HG02884 (cell line): ENCODE data around the gene SCYGR7.
"Not testable (repeated sequence)": the region's sequence is repeated elsewhere in the genome, so short reads cannot be mapped to it uniquely, and the experiment has no call there.

ENCODE experiments used
- ATAC-seq: cut with Tn5 transposase; IDR thresholded peaks from one replicate; pipeline ENCODE4 v1.9.1; 2021; ENCODE audit warnings: mild to moderate bottlenecking, moderate library complexity; ENCODE audit not compliant: unreplicated experiment

The SCYGR7 gene, protein sequence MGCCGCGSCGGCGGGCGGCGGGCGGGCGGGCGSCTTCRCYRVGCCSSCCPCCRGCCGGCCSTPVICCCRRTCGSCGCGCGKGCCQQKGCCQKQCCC

DNA sequence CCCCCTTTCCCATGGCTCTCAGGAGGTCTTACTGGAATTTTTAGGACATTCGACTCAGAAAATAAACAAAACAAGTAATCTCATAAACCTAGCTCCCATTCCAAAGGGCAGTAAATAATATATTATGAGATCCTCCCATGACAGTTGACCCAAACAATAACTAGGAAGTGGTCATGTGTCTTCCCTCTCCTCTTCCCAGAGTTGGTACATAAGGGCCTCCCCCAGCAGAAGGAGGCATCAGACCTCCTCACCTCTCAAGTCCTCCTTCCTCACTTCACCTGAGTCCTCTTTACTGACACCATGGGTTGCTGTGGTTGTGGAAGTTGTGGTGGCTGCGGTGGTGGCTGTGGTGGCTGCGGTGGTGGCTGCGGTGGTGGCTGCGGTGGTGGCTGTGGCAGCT lies at the start of gene SCYGR7:
Gene SCYGR7, plus strand, starts transcription at position 301 of the 400 bp plus-strand sequence. Its CDS starts 0 bp downstream, at position 301.
- ATAC-seq = no peak

DNA sequence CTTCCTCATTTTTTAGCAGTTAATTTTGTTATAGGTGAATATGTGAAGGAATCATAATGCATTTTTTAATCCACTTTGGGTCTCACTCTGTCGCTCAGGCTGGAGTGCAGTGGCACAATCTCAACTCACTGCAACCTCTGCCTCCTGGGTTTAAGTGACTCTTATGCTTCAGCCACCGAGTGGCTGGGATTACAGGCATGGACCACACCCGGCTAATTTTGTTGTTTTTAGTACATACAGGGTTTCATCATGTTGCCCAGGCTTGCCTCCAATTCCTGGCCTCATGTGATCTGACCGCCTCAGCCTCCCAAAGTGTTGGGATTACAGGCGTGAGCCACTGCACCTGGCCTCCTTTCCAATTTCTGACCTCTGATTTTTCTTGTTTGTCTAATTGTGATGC lies 43.9 kb upstream of the SCYGR7 start:
- ATAC-seq = no peak

DNA sequence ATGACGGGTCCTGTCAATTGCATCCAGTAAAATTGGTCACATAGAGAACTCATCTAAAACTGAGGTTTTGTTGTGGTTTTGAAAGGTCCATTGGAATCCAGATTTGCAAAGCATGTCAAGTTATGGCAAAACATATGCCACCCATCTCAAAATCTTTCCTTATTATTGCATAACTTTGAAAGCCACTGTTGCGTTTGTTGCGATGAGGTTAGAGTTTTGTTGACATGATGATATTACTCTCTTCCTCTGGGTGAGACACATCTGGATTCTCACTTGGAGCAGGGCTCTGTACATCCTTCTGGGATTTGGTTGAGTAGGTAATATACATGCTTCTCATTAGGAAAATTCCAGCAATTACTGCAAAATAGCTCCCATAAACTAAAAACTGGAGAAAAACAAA lies 40.9 kb upstream of the SCYGR7 start:
- no peak for ATAC-seq

DNA sequence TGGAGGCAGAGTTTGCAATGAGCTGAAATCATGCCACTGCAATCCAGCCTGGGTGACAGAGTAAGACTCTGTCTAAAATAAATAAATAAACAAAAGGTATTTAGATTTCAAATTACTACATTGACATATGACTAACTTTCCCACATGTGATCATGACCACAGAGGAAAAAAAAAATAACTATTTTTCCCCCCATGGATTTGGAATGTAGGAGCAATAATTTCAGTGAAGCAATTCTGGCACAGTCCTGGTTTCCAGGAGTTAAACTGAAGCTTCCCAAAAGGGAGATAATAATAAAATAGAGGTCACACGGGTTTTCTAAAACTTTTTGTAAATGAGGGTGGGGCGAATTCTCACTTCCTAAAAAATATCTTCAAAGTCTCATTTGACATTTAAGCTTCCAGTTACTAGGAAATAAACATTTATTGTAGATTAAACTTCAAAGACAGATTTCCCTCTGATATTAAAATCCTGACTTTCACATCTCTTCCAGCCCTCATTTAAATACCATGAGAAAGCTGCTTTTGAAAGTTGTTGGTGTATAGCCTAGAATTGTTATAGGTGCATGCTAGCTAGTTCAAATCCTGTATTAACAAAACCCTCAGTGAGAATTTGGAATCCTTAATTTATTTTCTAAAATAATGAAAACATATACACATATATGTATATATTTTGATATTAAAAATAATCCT lies 31.0 kb upstream of the SCYGR7 start:
- ATAC-seq = no peak

DNA sequence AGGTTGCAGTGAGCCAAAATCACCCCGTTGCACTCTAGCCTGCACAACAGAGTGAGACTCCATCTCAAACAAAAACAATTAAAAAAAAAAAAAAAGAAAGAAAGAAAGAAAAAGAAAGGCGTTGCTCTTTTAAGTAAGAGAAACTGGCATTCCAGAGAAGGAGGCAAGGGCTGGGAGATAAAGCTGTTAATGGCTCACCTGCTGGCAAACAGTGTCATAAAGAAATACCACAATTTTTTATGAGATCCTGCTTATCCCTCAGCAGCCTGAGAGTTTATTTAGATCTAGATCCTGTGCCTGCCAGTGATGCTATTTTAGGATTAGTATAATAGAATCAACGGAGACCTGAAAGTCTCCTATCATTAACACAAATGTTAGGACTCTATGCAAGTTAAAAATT lies 26.6 kb upstream of the SCYGR7 start:
- ATAC-seq = no peak

DNA sequence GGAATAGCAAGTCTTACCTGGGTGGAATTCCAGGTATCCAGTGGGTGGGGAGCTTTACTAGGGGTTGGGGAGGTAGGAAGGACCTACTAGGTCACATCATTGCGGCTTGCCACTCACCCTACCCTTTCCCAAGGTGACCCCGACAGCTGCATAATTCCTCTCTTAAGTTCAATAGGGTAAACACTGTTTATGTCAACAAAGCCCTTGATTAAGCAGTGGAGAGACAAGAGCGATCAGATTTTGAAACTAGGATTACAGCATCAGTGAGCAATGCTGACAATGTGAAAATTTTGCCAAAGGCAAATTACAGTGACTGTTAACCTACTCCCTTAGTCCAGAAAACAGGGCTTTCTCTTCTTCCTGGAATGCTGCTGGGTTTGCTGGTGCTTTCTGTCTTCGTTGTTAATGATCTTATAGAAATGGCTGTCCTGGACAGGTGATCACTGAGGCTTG lies 24.8 kb upstream of the SCYGR7 start:
- ATAC-seq = no peak

DNA sequence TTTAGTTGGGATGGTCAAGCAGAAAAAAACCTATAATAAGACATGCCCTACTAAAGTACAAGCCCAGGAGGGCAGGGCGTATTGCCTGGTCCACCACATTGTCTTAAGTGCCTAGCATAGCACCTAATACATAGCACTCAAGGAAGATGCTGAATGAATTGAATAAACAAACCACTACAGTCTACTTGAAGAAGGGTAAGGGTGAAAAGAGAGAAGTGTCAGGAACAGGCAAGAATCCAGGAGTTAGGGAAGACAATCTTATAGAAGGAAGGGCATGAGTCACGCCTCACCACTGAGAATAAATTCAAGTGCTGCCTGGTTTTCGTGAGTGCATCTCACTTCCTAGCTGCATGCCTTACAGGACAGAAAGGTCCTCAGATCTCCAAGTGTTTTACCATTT lies 24.2 kb upstream of the SCYGR7 start:
- no peak for ATAC-seq

DNA sequence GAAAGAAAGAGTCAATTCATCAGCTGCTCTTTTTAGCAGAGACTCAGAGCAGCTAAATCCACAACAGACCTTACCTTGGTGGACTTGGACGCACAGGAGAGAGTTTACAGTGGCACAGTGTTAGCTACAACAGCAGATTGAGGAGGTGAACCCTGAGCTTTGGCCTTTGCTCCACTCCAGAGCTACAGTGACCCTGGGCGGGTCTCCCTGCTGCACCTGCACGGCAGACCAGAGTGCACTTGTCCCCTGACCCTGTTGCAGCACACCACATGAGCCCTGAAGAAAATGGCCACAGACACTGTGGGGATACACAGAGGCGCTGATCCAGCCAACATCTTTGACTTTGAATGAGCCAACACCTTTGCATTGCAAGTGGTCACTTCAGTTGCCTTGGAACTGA lies 21.3 kb upstream of the SCYGR7 start:
- no peak for ATAC-seq

DNA sequence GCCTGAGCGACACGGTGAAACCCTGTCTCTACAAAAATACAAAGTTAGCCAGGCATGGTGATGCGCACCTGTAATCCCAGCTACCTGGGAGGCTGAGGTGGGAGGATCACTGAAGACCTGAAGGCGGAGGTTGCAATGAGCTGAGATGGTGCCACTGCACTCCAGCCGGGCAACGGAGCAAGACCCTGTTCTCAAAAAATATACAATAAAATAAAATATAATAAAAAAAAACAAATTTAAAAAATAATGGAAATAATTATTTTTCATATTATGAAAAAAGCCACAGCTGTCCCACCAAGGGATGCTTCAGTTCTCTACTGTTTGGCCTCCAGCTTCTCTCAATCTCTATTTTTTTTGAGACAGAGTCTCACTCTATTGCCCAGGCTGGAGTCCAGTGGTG lies 20.7 kb upstream of the SCYGR7 start:
- no peak for ATAC-seq

DNA sequence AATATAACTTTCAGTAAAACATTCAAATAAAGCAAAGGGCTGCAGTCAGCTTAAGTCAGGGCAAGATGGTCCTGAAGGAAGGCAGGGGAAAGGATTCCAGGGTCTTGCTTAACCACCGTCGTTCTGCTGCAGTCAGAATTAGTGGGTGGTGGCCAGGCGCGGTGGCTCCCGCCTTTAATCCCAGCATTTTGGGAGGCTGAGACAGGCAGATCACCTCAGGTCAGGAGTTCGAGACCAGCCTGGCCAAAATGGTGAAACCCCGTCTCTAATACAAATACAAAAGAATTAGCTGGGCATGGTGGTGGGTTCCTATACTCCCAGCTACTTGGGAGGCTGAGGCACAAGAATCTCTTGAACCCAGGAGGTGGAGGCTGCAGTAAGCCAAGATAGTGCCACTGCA lies 17.1 kb upstream of the SCYGR7 start:
- ATAC-seq = no peak

DNA sequence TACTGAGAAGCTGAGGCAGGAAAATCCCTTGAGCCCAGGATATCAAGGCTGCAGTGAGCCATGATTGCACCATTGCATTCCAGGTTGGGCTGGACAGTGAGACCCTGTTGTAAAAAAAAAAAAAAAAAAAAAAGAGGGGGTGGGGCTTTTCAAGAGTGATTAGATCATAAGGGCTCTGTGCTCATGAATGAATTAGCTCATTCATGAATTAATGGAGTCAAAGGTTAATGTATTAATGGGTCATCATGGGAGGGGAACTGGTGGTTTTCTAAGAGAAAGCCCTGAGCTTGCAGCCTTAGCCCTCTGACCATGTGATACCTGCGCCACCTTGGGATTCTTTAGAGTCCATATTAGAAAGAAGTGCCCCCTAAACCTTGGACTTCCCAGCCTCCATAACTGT lies 14.8 kb upstream of the SCYGR7 start:
- no peak for ATAC-seq

DNA sequence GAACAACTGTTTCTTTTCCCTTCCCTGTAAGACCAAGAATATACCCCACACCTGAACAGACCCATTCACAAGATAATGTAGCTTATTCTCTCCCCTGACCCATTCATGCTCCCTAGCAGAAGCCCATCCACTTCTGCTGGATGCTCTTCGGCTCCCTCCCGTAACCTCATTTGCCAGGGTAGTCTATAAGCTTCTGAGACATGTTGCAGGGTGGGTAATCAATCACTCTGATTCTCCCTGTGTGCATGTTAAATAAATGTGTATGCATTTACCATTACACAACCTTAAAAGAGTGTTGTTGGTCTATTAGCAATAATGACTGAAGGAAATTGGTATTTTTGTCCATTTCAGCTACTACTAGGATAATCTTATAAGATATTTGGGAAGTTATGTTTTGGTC lies 11.6 kb upstream of the SCYGR7 start:
- ATAC-seq = no peak

DNA sequence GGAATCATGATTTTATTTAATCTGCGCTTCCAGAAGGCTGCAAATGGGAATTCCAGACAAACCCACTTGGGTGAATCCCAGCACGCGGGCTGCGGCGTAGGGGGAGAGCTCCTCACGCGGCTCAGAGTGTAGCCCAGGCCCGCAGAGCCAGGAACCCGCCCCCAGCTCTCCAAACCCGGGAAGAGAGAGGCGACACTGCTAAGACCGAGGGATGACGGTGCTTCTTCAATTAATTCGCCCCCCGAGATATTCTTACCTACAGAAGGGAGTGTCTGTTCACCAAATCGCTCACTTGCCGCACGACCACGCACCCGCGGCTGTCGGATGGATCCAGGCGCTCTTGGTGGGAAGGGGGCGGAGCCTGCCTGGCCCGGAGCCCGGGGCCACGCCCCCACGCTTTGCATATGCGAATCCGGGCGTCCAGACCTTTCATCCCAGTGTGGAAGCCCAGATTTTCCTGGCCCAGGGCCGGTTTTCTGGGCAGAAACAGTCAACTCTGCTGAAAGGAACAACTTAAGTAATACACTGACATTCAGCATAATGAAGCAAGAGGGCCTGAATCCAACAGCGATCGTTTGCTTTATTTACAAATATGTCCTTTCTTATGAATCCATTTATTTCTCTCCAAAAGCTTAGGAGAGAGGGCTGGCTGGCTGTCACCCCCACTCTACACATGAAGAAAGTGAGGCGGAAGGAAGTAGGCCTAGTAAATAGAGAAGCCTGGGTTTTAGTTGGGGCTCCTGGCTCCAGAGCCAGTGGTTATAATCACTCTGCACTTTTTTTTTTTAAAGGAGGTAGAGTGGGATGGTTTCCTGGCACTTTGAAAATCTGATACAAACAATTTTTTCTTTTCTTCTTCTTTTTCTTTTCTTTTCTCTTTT lies 10.2 kb upstream of the SCYGR7 start, which contains the start of gene SLC19A3:
Gene SLC19A3, minus strand, starts transcription at position 342 of the 881 bp plus-strand sequence. CDS start 15,710 bp downstream, outside the sequence.
- no peak for ATAC-seq

DNA sequence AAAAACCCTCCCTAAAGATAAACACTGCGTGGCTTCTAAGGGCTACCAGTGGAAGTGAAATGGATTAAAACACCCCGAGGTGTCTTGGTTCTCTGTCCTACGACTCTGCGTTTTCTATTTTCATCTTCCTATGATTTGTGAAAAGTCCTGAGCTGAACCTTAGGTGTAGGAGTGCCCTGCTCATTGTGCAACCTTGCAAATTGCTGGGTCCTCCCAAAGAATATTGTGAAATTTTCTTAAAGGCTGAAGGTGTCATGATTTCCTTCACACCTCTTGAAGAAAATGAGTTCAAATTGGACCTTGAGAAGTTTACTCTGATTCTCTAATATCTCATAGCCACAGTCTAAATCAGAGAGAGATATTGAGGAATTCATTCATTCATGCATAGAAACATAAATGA lies 8.5 kb upstream of the SCYGR7 start:
- ATAC-seq = no peak

DNA sequence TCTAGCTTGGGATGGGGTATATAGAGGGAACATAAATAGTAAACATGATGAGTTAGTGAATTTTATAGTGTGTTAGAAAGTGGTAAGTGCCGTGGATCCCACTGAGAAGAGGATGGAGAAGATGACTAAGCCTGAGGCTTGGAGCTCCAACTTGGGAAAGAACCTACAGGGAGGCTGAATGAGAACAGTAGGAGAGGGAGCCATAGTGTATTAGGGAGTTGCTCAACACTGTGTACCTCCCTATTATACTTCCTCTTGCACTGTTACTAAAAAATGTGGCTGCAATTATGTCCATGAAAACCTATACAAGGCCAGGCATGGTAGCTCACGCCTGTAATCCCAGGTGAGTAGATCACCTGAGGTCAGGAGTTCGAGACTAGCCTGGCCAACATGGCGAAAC lies 7.5 kb upstream of the SCYGR7 start:
- ATAC-seq = no peak

DNA sequence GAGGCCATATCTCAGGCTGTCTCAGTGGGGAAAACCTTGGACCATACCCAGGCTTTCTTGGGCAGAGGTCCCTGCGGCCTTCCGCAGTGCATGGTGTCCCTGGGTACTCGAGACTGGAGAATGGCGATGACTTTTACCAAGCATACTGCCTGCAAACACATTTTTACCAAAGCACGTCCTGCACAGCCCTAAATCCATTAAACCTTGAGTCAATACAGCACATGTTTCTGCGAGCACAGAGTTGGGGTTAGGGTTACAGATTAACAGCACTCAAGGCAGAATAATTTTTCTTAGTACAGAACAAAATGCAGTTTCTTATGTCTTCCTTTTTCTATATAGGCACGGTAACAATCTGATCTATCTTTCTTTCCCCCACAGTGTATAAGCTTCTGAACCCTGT lies 5.3 kb upstream of the SCYGR7 start:
- ATAC-seq = not testable (repeated sequence)

DNA sequence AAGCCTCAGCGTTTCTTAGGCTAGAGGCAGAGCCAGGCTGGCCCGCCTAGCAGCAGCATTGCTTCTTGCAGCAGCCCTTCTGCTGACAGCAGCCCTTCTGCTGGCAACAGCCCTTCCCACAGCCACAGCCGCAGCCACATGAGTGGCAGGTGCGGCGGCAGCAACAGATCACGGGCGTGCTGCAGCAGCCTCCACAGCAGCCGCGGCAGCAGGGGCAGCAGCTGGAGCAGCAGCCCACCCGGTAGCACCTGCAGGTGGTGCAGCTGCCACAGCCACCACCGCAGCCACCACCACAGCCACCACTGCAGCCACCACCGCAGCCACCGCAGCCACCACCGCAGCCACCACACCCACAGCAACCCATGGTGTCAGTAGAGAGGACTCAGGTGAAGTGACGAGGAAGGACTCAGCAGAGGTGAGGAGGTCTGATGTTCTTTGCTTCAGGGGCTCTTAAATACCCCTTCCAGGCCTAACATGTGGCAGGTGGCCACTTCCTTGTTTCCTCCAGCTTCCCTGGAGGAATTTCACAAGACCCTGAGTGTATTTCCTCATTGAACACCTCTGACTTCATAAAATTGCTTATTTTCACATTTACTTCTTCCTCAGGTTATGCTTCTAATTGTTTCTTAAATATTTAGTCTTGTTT lies 3.6 kb upstream of the SCYGR7 start, which contains the start of gene SCYGR6:
Gene SCYGR6, minus strand, starts transcription at position 364 of the 646 bp plus-strand sequence. Its CDS starts 0 bp downstream, at position 364.
- no peak for ATAC-seq

DNA sequence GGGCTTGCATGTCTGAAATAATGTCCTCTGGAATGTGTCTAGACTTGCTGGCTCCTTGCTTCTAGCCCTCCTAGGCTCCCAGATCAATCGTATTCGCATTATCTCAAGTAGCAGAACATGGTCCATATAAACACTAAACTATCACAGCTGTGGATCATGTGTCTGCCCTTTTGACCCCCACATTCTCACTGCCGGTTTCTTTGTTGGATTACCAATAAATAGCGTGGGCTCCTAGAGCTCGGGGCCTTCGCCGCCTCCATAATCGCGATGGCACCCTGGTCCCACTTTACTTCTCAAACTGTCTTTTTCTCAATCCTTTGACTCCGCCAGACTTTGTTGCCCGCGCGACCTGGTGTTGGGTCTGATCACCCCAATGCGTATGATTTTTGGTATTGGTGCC lies 11.2 kb downstream of the SCYGR7 start:
- no peak for ATAC-seq

DNA sequence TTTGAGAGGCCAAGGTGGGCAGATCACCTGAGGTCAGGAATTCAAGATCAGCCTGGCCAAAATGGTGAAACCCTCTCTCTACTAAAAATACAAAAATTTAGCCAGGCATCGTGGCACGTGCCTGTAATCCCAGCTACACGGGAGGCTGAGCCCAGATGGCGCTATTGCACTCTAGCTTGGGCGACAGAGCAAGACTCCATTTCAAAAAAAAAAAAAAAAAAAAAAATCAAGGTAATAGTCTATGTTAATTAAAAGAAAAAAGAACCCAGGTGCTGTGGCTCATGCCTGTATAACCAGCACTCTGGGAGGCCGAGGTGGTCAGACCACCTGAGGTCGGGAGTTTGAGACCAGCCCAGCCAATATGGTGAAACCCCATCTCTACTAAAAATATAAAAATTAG lies 12.6 kb downstream of the SCYGR7 start:
- not testable (repeated sequence) for ATAC-seq

DNA sequence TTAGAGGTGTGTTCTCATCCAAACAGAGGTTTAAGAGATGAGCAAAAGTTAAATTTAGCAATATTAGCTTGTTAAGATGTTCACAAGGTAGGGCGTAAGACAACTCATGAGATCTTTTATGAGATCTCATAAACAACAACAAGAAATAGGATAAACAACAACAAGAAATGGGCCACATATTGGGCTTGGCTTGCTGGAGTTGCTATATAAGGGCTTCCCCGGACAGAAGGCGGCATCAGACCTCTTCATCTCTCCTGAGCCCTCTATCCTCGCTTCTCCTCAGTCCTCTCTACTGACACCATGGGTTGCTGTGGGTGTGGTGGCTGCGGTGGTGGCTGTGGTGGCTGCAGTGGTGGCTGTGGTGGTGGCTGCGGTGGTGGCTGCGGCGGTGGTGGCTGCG lies 17.5 kb downstream of the SCYGR7 start, which contains the start of gene SCYGR8:
Gene SCYGR8, plus strand, starts transcription at position 301 of the 400 bp plus-strand sequence. Its CDS starts 0 bp downstream, at position 301.
- ATAC-seq = no peak

DNA sequence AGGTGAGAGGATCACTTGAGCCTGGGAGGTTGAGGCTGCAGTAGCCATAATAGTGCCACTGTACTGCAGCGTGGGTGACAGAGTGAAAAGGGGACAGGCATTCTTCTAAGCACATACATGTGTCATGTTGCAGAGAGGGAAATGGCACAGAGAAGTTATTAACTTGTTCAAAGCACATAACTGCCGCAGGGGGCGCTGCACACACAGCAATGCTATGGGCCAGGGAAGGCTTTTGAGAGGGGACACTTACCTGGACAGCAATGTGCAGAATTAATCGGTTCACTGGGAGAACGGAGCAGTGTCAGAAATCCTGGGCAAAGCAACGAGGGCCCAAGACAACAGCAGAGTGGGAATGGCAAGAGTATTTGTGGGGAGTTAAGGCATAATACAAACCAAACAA lies 19.9 kb downstream of the SCYGR7 start:
- no peak for ATAC-seq
